GM12878 (cell line): Measurements from ENCODE around the gene EEF1E1. TPM values are rescaled to one million over a fixed set of nuclear protein-coding genes. Genes with fewer than 3 reads are reported as not detected.

Experiments
- ESRRA ChIP-seq: IDR thresholded peaks from 2 replicates; pipeline ENCODE4 v1.6.1; 2012; ENCODE audit warnings: mild to moderate bottlenecking, low read length, improper control_type of control experiment
- EZH2 ChIP-seq: IDR thresholded peaks from 2 replicates; pipeline ENCODE4 v1.6.1; 2012; ENCODE audit warnings: low read depth, mild to moderate bottlenecking, control low read depth, inconsistent platforms, low read length, borderline replicate concordance; ENCODE audit not compliant: control insufficient read depth
- FOXM1 ChIP-seq: IDR thresholded peaks from 2 replicates; pipeline ENCODE4 v1.6.1; 2012; ENCODE audit warnings: low read depth, mild to moderate bottlenecking, inconsistent platforms, low read length, moderate library complexity
- IKZF2 ChIP-seq, 2 experiments: fragments of 450-650 bp; IDR thresholded peaks; 2 replicates each; pipeline ENCODE4 v1.6.1; 2017; ENCODE audit warnings: mild to moderate bottlenecking in 2 of 2, moderate library complexity in 2 of 2
- NR2C2 ChIP-seq: IDR thresholded peaks from 2 replicates; pipeline ENCODE4 v1.6.1; 2011; ENCODE audit warnings: borderline replicate concordance, low read depth; ENCODE audit not compliant: control insufficient read depth, insufficient read length
- POLR2AphosphoS5 ChIP-seq: IDR thresholded peaks from 2 replicates; pipeline ENCODE4 v1.6.1; 2011; ENCODE audit warnings: mild to moderate bottlenecking, low read length, inconsistent platforms
- polyA plus RNA-seq, 11 experiments: library from polyadenylated mRNA; depleted of rRNA in 4 of 11; unstranded in 6 of 11; stranded (reverse) in 5 of 11; fragments of >200 nt; fragmentation: Nextera tagmentation in 4 of 11; fragmentation: Illumina TruSeq in 1 of 11; extraction: Ambion mirVana in 4 of 11; extraction: Trizol in 1 of 11; gene quantifications; 1 replicate in 1 of 11; 2 replicates in 10 of 11; pipeline versions ENCODE4 v1.2.1 to v1.2.3, GENCODE V29; 2011 to 2016; ENCODE audit warnings: inconsistent platforms in 2 of 11, missing spikeins in 2 of 11, low read depth in 1 of 11
- total RNA-seq, 4 experiments: library from RNA; depleted of rRNA in 3 of 4; stranded (reverse); fragments of >200 nt in 3 of 4; fragmentation: Illumina TruSeq in 1 of 4; extraction: Trizol in 1 of 4; gene quantifications; 2 replicates each; pipeline versions ENCODE4 v1.2.1 to v1.2.3, GENCODE V29; 2013 to 2021
- TF ChIP-seq, protein P1 (sequence below): fragments of 450-650 bp; IDR thresholded peaks from 2 replicates; pipeline ENCODE4 v1.6.1; 2018; ENCODE audit warnings: mild to moderate bottlenecking, low read depth, moderate library complexity; ENCODE audit not compliant: partially characterized antibody

The EEF1E1 gene
- total and polyA plus RNA-seq, 10 of the 15 experiments (the other 5 are each of a cell fraction or from before 2014, with no cell fraction given) = 55.3 to 668 (median 121) TPM

DNA sequence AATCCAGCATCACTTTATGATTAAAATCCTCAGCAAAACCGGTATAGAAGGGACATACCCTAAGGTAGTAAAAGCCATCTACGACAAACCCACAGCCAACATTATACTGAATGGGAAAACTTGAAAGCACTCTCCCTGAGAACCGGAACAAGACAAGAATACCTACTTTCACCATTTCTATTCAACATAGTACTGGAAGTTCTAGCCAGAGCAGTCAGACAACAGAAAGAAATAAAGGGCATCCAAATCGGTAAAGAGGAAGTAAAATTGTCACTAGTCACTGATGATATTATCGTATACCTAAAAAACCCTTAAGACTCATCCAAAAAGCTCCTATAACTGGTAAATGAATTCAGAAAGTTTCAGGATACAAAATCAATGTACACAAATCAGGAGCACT lies 71.4 kb downstream of the EEF1E1 start (continued):
- no peak for TF ChIP-seq NR2C2
- TF ChIP-seq FOXM1 = no peak
- TF ChIP-seq EZH2 = no peak
- TF ChIP-seq ESRRA = no peak
- TF ChIP-seq, protein P1, sequence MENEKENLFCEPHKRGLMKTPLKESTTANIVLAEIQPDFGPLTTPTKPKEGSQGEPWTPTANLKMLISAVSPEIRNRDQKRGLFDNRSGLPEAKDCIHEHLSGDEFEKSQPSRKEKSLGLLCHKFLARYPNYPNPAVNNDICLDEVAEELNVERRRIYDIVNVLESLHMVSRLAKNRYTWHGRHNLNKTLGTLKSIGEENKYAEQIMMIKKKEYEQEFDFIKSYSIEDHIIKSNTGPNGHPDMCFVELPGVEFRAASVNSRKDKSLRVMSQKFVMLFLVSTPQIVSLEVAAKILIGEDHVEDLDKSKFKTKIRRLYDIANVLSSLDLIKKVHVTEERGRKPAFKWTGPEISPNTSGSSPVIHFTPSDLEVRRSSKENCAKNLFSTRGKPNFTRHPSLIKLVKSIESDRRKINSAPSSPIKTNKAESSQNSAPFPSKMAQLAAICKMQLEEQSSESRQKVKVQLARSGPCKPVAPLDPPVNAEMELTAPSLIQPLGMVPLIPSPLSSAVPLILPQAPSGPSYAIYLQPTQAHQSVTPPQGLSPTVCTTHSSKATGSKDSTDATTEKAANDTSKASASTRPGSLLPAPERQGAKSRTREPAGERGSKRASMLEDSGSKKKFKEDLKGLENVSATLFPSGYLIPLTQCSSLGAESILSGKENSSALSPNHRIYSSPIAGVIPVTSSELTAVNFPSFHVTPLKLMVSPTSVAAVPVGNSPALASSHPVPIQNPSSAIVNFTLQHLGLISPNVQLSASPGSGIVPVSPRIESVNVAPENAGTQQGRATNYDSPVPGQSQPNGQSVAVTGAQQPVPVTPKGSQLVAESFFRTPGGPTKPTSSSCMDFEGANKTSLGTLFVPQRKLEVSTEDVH = no peak
- TF ChIP-seq IKZF2 (IDR thresholded peaks at IDR 0.05) = no peak
- no peak for TF ChIP-seq POLR2AphosphoS5
- TF ChIP-seq, all 136 proteins: peak for 0

Other genes starting within 250 kb of the EEF1E1 start
- gene TXNDC5, start 191.8 kb downstream of the EEF1E1 start, total RNA-seq (2014; rRNA removed) = 173 and 181 TPM in 2 replicates
- 128 and 143 TPM in 2 replicates for gene TXNDC5, start 191.8 kb downstream of the EEF1E1 start, total RNA-seq (2014; rRNA removed; fragmentation: Illumina TruSeq; extraction: Trizol)
- 131 and 143 TPM in 2 replicates for gene TXNDC5, start 191.8 kb downstream of the EEF1E1 start, total RNA-seq (2021)
- 38.2 and 50.1 TPM in 2 replicates for gene TXNDC5, start 191.8 kb downstream of the EEF1E1 start, polyA plus RNA-seq (2011; rRNA removed)
- 135 and 145 TPM in 2 replicates for gene TXNDC5, start 191.8 kb downstream of the EEF1E1 start, polyA plus RNA-seq (2014; fragmentation: Illumina TruSeq; extraction: Trizol)
- 10 to 100 TPM; 38.1 to 46.7 TPM for gene TXNDC5, start 191.8 kb downstream of the EEF1E1 start, polyA plus RNA-seq (2014; fragmentation: Nextera tagmentation; extraction: Ambion mirVana)
- 122 and 129 TPM in 2 replicates for gene TXNDC5, start 191.8 kb downstream of the EEF1E1 start, polyA plus RNA-seq (2014; rRNA removed)
- gene TXNDC5, start 191.8 kb downstream of the EEF1E1 start, polyA plus RNA-seq (2016; fragmentation: Nextera tagmentation; extraction: Ambion mirVana) = 100 to 1,000 TPM in 1 of 2 experiments, 1 to 10 TPM in 1; 7.2 to 165 TPM
- 15.5 and 16.8 TPM in 2 replicates for gene BLOC1S5, start 38.2 kb downstream of the EEF1E1 start, total RNA-seq (2014; rRNA removed)
- 18.4 and 18.6 TPM in 2 replicates for gene BLOC1S5, start 38.2 kb downstream of the EEF1E1 start, total RNA-seq (2014; rRNA removed; fragmentation: Illumina TruSeq; extraction: Trizol)
- 11.9 and 13.2 TPM in 2 replicates for gene BLOC1S5, start 38.2 kb downstream of the EEF1E1 start, total RNA-seq (2021)
- 16.6 and 24.7 TPM in 2 replicates for gene BLOC1S5, start 38.2 kb downstream of the EEF1E1 start, polyA plus RNA-seq (2011; rRNA removed)
- gene BLOC1S5, start 38.2 kb downstream of the EEF1E1 start, polyA plus RNA-seq (2014; fragmentation: Illumina TruSeq; extraction: Trizol) = 22.2 and 33.2 TPM in 2 replicates
- 1 to 10 TPM; 4.3 to 5.9 TPM for gene BLOC1S5, start 38.2 kb downstream of the EEF1E1 start, polyA plus RNA-seq (2014; fragmentation: Nextera tagmentation; extraction: Ambion mirVana)
- gene BLOC1S5, start 38.2 kb downstream of the EEF1E1 start, polyA plus RNA-seq (2014; rRNA removed) = 11.3 and 15.1 TPM in 2 replicates
- 10 to 100 TPM; 20.2 to 21.2 TPM for gene BLOC1S5, start 38.2 kb downstream of the EEF1E1 start, polyA plus RNA-seq (2016; fragmentation: Nextera tagmentation; extraction: Ambion mirVana)